Thyroid gland (tissue), 4 donors: ENCODE measurements around the gene NKAPD1. TPM values are rescaled to one million over a fixed set of nuclear protein-coding genes. Genes with fewer than 3 reads are reported as not detected.
A peak's percentile ranks its signal among the peaks of the same experiment; 100 is the strongest.
"Not testable (repeated sequence)": the region's sequence is repeated elsewhere in the genome, so short reads cannot be mapped to it uniquely, and the experiment has no call there.

ENCODE experiments used
- DNase-seq, 2 donors: peaks; one replicate each; pipeline ENCODE4 v3.0.0-alpha.2; 2019
- H3K27ac ChIP-seq, 3 donors: fragments of 200-600 bp; sonication (generic); 1 replicate in 2 of 3; 2 replicates in 1 of 3; pipeline ENCODE4 v1.5.1; 2016 to 2019; ENCODE audit warnings: mild to moderate bottlenecking in 1 of 3, moderate library complexity in 1 of 3
- H3K27me3 ChIP-seq: fragments of 200-600 bp; sonication (generic); one replicate; pipeline ENCODE4 v1.5.1; 2019
- H3K36me3 ChIP-seq, 2 donors: fragments of 200-600 bp; sonication (generic); one replicate each; pipeline ENCODE4 v1.5.1; 2016 to 2019
- H3K4me1 ChIP-seq, 2 donors: fragments of 200-600 bp; sonication (generic); one replicate each; pipeline ENCODE4 v1.5.1; 2017 to 2019
- H3K4me3 ChIP-seq, 3 donors: fragments of 200-600 bp; sonication (generic); replicated peaks in 1 of 3; 1 replicate in 2 of 3; 2 replicates in 1 of 3; pipeline ENCODE4 v1.5.1; 2016; ENCODE audit warnings: mild to moderate bottlenecking in 1 of 3
- H3K9me3 ChIP-seq: fragments of 200-600 bp; sonication (generic); one replicate; pipeline ENCODE4 v1.5.1; 2017
- POLR2A ChIP-seq, 2 donors: fragments of 450-650 bp; IDR thresholded peaks; one replicate each; pipeline ENCODE4 v1.6.1; 2017; ENCODE audit warnings: antibody characterized with exemption in 2 of 2, mild to moderate bottlenecking in 2 of 2, moderate library complexity in 1 of 2
- WGBS, 2 donors: methylation state at CpG; one replicate each; pipeline ENCODE4 v1.1.5; 2017; 5-methylcytosine and 5-hydroxymethylcytosine counted together
- intact Hi-C: fragments of 100-400 bp; cut with DNase I; formaldehyde crosslinking; loops from one replicate; pipeline ENCODE4 v1.15.1; 2023
- total RNA-seq, 4 donors: library from RNA; depleted of rRNA; stranded (reverse); fragments of >200 nt; gene quantifications; one replicate each; pipeline ENCODE4 v1.2.3, GENCODE V29; 2016
- TF ChIP-seq, protein P1 (sequence below), 6 experiments: fragments of 200-600 bp in 3 of 6; fragments of 450-650 bp in 3 of 6; sonication (generic) in 3 of 6; IDR thresholded peaks; one replicate each; pipeline ENCODE4 v1.5.1; 2016 to 2019; ENCODE audit warnings: antibody characterized with exemption in 6 of 6, mild to moderate bottlenecking in 2 of 6, inconsistent platforms in 1 of 6, moderate library complexity in 1 of 6

Gene NKAPD1, protein sequence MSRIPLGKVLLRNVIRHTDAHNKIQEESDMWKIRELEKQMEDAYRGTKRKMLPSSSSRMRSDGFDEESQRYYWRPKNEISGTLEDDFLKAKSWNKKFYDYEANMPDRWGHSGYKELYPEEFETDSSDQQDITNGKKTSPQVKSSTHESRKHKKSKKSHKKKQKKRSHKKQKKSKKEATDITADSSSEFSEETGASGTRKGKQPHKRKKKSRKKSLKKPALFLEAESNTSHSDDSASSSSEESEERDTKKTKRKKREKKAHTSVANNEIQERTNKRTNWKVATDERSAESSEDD
- total RNA-seq, result 10 to 100 TPM; 13.2 to 20.8 (median 18.8) TPM

DNA sequence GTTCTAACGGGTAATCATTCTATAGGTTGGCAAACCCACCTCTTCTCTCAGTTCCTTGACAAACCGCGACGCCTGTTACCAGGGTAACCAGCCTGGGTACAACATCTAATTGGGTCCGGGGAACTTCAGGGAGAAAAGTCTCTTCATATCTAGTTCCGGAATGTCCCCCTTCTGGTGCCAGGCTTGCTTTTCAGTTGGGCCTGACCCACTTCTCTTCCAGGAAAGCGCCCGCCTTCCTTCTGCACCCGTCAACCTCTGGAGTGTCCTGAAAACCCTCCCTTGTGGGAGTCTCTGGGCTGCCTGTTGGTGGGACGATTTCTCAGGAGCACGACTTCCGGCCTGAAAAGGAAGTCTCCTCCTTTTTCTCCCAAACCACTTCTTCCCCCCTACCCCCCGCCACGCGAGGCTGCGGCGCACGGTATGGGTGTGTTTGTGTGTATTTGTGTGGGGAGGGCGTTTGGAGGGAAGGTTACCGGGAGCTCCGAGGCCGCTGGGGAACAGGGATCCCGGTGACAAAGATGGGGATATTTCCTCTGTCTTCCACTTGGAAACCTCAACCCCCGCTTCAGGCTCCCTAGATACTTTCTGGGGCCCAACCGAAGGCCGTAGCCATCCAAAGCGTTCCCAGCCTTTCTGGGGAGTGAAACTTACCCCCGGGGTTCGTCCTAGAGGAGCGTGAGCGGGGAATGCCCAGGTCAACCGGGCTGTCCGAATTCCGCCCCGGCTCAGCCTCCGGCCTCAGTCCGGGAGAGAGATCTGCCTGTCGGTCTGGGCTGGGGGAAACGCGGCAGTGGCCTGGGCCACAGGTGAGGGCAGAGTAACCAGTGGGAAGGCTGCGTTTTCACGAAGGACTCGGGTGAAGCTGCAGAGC lies at the start of gene NKAPD1, which contains the start of gene PIH1D2:
TSS of gene NKAPD1 (plus strand) at position 359 of the 871 bp plus-strand sequence. CDS start 1,276 bp downstream, outside the sequence.
TSS of gene PIH1D2 (minus strand) at position 77 of the 871 bp plus-strand sequence. CDS start 843 bp downstream, outside the sequence.
- Histone ChIP-seq H3K9me3 (no peaks in the 10 kb centered on the region), H3K27ac (peak within 1 kb of the TSS; percentile 50 to 91 (median 88)), H3K4me1 (peaks cover 7 to 8% of the 10 kb centered on the region in 2 donors), H3K27me3 (no peaks in the 10 kb centered on the region), H3K36me3 (peaks cover 10% of the 10 kb centered on the region in 2 donors), H3K4me3 (peak within 1 kb of the TSS; percentile 75 to 99 (median 83))
- intact Hi-C loops, result no loop called here
- DNase-seq, result peak; percentile 86 to 89
- TF ChIP-seq POLR2A (IDR thresholded peaks at IDR 0.05), result peak in 1 of 2 donors; percentile 50
- TF ChIP-seq, protein P1, sequence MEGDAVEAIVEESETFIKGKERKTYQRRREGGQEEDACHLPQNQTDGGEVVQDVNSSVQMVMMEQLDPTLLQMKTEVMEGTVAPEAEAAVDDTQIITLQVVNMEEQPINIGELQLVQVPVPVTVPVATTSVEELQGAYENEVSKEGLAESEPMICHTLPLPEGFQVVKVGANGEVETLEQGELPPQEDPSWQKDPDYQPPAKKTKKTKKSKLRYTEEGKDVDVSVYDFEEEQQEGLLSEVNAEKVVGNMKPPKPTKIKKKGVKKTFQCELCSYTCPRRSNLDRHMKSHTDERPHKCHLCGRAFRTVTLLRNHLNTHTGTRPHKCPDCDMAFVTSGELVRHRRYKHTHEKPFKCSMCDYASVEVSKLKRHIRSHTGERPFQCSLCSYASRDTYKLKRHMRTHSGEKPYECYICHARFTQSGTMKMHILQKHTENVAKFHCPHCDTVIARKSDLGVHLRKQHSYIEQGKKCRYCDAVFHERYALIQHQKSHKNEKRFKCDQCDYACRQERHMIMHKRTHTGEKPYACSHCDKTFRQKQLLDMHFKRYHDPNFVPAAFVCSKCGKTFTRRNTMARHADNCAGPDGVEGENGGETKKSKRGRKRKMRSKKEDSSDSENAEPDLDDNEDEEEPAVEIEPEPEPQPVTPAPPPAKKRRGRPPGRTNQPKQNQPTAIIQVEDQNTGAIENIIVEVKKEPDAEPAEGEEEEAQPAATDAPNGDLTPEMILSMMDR (IDR thresholded peaks at IDR 0.05), result peak in 3 of 6 experiments; percentile 10 to 41 (median 36)
- 0 to 2% methylated on average over 34 to 35 of the region's 43 CpGs for WGBS, 2 donors

DNA sequence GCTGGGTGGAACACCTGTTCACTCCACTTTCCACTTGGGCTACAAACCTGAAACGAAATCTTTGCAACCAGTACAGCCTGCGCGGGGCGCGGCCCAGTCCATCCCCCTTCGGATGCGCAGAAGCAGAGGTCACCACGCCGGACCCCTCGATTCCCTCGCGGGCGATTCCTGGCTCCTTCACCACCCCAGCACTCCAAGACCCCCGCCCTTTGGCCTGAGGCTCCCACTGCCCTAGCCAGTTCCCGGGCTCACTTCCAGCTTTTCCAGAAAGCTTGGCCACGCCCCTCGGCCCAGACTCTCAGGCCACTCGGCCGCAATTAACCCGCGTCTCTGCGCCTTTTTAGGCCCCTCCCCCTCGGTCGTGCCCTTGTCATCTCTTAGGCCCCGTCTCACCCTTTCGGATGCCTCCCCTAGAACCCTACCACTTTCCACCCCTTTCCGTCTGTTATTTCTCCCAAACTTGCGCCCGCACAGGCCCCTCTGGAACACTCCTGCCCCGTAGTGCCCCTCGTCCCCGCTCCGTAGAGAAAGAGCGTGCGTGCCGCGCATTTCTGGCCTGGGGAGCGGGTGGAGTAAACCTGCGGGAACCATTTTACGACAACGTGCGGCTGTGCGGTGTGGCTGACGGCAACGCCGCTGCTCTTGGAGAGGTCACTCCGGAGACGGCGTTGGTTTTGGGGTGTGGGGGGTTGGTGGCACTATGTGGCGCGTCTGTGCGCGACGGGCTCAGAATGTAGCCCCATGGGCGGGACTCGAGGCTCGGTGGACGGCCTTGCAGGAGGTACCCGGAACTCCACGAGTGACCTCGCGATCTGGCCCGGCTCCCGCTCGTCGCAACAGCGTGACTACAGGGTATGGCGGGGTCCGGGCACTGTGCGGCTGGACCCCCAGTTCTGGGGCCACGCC lies 49.1 kb upstream of the NKAPD1 start, which contains the start of gene DLAT:
TSS of gene DLAT (plus strand) at position 636 of the 906 bp plus-strand sequence. CDS start at position 701, 65 bp downstream.
- Histone ChIP-seq H3K4me1 (peaks cover 9 to 15% of the 10 kb centered on the region in 2 donors), H3K4me3 (peak within 1 kb of the TSS; percentile 33 to 64 (median 64)), H3K27me3 (no peaks in the 10 kb centered on the region), H3K9me3 (no peaks in the 10 kb centered on the region), H3K27ac (peak within 1 kb of the TSS; percentile 68 to 94 (median 92)), H3K36me3 (peaks cover 9 to 16% of the 10 kb centered on the region in 2 donors)
- TF ChIP-seq, protein P1 (IDR thresholded peaks at IDR 0.05), result no peak
- peak in 1 of 2 donors; percentile 73 for TF ChIP-seq POLR2A (IDR thresholded peaks at IDR 0.05)
- DNase-seq, result peak; percentile 89 to 90
- 0 to 1% methylated on average over 42 to 45 of the region's 71 CpGs for WGBS, 2 donors
- intact Hi-C loops, result no loop called here

DNA sequence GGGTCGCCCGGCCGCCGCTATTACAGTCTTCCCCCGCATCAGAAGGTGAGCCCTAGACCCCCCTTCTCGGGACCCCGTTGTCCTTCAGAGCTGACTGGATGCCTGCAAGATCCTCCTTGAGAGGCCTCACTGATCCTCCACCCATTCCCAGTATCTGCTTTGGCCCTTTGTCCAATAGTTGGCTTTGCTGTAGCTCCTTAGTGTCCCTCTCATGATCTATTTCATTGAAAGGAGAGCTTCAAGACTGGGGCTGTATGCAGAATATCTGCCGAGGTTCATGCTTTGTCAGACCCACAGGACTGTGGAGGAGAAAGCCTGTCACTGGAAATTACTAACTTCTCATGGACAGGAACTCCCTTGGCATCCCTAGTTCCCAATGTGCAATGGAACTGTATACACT lies 48.4 kb upstream of the NKAPD1 start:
- H3K27me3 ChIP-seq, result no peaks in the 10 kb centered on the region
- peak overlapping the region in 2 of 3 donors; percentile 92 to 94 for H3K27ac ChIP-seq
- TF ChIP-seq POLR2A (IDR thresholded peaks at IDR 0.05), result no peak
- H3K36me3 ChIP-seq, result peaks cover 11 to 17% of the 10 kb centered on the region in 2 donors
- H3K4me3 ChIP-seq, result peak overlapping the region; percentile 33 to 64 (median 64)
- intact Hi-C loops, result no loop called here
- H3K9me3 ChIP-seq, result no peaks in the 10 kb centered on the region
- DNase-seq, result no peak
- H3K4me1 ChIP-seq, result peaks cover 9 to 15% of the 10 kb centered on the region in 2 donors
- WGBS, 2 donors, result 0 to 1% methylated on average over 4 to 8 of the region's 8 CpGs

DNA sequence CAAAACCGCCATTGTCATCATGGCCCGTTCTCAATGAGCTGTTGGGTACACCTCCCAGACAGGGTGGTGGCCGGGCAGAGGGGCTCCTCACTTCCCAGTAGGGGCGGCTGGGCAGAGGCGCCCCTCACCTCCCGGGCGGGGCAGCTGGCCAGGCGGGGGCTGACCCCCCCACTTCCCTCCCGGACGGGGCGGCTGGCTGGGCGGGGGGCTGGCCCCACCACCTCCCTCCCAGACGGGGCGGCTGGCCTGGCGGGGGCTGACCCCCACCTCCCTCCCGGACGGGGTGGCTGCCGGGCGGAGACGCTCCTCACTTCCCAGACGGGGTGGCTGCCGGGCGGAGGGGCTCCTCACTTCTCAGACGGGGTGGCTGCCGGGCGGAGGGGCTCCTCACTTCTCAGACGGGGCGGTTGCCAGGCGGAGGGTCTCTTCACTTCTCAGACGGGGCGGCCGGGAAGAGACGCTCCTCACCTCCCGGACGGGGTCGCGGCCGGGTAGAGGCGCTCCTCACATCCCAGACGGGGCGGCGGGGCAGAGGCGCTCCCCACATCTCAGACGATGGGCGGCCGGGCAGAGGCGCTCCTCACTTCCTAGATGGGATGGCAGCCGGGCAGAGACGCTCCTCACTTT lies 47.2 kb upstream of the NKAPD1 start:
- H3K4me3 ChIP-seq, H3K9me3 ChIP-seq, DNase-seq, intact Hi-C loops, H3K27ac ChIP-seq, H3K27me3 ChIP-seq: not testable (repeated sequence)
- H3K4me1 ChIP-seq, result peaks cover 9 to 15% of the 10 kb centered on the region in 2 donors
- H3K36me3 ChIP-seq, result peaks cover 17 to 18% of the 10 kb centered on the region in 2 donors
- WGBS, 2 donors, result 90 to 100% methylated on average over 4 to 15 of the region's 49 CpGs

DNA sequence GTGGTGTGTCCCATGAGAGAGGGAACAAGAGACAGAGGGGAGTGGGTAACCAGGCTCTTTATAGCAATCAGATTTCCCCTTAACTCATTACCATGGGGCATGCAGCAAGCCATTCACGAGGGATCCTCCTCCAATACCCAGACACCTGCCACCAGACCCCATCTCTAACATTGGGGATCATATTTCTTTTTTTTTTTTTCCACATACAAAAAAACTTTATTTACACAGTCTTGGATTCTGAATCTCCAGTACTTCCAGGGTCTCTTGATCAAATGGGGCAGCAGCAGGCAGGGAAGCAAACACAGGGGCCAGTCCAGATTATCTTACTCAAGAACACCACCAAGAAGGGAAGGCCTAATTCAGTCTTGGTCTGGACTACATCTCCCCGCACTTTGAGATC lies 44.6 kb upstream of the NKAPD1 start:
- peaks cover 28 to 32% of the 10 kb centered on the region in 2 donors for H3K36me3 ChIP-seq
- no peak for TF ChIP-seq POLR2A (IDR thresholded peaks at IDR 0.05)
- TF ChIP-seq, protein P1 (IDR thresholded peaks at IDR 0.05), result no peak
- 95 to 96% methylated on average over 2 of the region's 2 CpGs for WGBS, 2 donors
- no peaks in the 10 kb centered on the region for H3K9me3 ChIP-seq
- no peak overlapping the region for H3K27ac ChIP-seq
- H3K4me3 ChIP-seq, result no peak overlapping the region
- H3K27me3 ChIP-seq, result no peaks in the 10 kb centered on the region
- peaks cover 4 to 9% of the 10 kb centered on the region in 2 donors for H3K4me1 ChIP-seq
- no peak for DNase-seq
- intact Hi-C loops, result no loop called here
